Lower leg skin (tissue), 4 donors: Measurements from ENCODE around the gene FAM171A1. TPM values are rescaled to one million over a fixed set of nuclear protein-coding genes. Genes with fewer than 3 reads are reported as not detected.

Experiments used
- DNase-seq, 2 donors: peaks; one replicate each; pipeline ENCODE4 v3.0.0-alpha.2; 2019; ENCODE audit warnings: low spot score in 2 of 2
- H3K4me3 ChIP-seq: fragments of 200-600 bp; sonication (generic); 2 replicates; pipeline ENCODE4 v1.5.1; 2017; ENCODE audit warnings: mild to moderate bottlenecking, low read depth; ENCODE audit not compliant: poor library complexity, severe bottlenecking
- POLR2A ChIP-seq, 2 donors: fragments of 450-650 bp; IDR thresholded peaks; one replicate each; pipeline ENCODE4 v1.6.1; 2016 to 2017; ENCODE audit warnings: antibody characterized with exemption in 2 of 2, mild to moderate bottlenecking in 1 of 2, moderate library complexity in 1 of 2
- WGBS, 2 donors: methylation state at CpG; one replicate each; pipeline ENCODE4 v1.1.5; 2018; 5-methylcytosine and 5-hydroxymethylcytosine counted together
- intact Hi-C: fragments of 100-400 bp; cut with DNase I; formaldehyde crosslinking; loops from one replicate; pipeline ENCODE4 v1.15.0; 2023; ENCODE audit warnings: low total_unique reads
- total RNA-seq, 4 donors: library from RNA; depleted of rRNA; stranded (reverse); fragments of >200 nt; gene quantifications; one replicate each; pipeline ENCODE4 v1.1.0, GENCODE V29; 2016
- TF ChIP-seq, protein P1 (sequence below), 3 donors: fragments of 450-650 bp; IDR thresholded peaks; one replicate each; pipeline ENCODE4 v1.5.1; 2016; ENCODE audit warnings: antibody characterized with exemption in 3 of 3, mild to moderate bottlenecking in 3 of 3, moderate library complexity in 2 of 3

FAM171A1 gene
- total RNA-seq, 4 donors from 2014 or later: 2.7 to 5.4 (median 3.1) TPM

DNA sequence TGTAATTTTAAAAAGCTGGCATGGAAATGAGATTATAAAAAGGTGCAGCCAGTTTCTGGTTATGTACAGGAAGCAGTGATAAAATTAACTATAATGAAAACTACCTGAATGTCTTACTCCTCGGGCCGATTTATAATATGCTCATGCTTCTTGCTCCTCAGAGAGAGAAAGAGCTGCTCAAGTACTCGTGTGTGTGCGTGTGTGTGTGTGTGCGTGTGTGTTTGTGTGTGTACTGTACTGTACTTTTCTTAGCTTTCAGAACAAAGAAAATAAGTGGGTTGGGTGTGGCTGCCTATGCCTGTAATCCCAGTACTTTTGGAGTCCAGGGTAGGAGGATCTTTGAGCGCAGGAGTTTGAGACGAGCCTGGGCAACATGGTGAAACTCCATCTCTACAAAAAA is 106.0 kb downstream of the FAM171A1 start:
- 74 to 81% methylated on average over 7 of the region's 7 CpGs for WGBS, 2 donors

DNA sequence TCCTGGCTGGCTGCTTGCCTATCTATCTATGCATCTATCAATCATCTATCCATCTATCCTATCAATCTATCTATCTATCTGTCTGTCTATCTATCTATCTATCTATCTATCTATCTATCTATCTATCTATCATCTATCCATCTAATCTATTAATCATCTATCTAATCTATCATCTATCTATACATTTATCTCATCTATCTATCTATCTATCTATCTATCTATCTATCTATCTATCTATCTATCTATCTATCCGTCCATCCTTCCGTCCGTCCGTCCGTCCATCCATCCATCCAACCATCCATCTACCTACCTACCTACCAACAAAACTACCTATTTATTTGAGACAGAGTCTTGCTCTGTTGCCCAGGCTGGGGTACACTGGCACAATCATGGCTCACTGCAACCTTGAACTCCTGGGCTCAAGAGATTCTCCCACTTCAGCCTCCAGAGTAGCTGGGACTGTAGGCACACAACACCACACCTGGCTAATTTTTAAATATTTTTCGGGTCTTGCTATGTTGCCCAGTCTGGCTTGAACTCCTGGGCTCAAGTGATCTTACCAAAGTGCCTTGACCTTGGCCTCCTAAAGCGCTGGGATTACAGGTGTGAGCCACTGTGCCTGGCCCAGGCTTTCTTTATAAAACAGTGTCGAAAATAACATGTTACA is 107.3 kb downstream of the FAM171A1 start:
- WGBS, 2 donors: 87 to 93% methylated on average over 8 of the region's 8 CpGs
- H3K4me3 ChIP-seq: no peak overlapping the region
- no peak for DNase-seq
- intact Hi-C loops: no loop called here
- TF ChIP-seq, protein P1, sequence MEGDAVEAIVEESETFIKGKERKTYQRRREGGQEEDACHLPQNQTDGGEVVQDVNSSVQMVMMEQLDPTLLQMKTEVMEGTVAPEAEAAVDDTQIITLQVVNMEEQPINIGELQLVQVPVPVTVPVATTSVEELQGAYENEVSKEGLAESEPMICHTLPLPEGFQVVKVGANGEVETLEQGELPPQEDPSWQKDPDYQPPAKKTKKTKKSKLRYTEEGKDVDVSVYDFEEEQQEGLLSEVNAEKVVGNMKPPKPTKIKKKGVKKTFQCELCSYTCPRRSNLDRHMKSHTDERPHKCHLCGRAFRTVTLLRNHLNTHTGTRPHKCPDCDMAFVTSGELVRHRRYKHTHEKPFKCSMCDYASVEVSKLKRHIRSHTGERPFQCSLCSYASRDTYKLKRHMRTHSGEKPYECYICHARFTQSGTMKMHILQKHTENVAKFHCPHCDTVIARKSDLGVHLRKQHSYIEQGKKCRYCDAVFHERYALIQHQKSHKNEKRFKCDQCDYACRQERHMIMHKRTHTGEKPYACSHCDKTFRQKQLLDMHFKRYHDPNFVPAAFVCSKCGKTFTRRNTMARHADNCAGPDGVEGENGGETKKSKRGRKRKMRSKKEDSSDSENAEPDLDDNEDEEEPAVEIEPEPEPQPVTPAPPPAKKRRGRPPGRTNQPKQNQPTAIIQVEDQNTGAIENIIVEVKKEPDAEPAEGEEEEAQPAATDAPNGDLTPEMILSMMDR (IDR thresholded peaks at IDR 0.05): no peak
- TF ChIP-seq POLR2A (IDR thresholded peaks at IDR 0.05): no peak

More for the DNA sequence above, 106.0 kb downstream of the FAM171A1 start:
- no peak for TF ChIP-seq POLR2A (IDR thresholded peaks at IDR 0.05)
- TF ChIP-seq, protein P1 (IDR thresholded peaks at IDR 0.05): no peak
- intact Hi-C loops: no loop called here
- DNase-seq: no peak
- H3K4me3 ChIP-seq: no peak overlapping the region

DNA sequence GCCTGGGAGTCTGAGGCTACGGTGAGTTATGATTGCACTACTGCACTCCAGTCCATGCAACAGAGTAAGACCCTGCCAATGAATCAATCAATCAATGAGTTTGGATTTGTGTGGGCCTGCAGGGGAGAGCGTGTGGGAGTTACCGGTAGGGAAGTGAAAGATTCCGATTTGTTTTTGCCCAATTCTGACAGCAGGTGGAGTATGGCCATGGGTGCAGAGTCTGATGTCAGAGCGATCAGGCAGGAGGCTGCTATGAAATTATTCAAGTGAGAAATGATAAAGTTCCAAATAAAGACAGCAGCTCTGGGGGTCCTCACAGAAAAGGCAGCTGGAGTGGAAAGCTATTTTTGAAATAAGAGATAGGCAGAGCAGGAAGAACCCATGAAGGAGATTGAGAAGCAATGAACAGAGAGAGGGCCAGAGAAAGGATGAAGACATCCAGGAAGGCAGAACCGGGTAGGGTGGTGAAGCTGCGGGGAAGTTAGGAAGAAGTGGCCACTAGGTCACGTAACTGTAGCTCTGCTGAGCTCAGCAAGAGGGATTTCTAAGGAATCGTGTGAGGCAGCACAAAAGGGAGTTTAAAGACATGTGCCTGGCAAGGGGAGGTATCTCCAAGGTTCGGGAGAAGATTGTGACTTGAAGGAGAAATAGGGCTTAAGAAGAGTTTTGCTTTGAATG is 108.9 kb downstream of the FAM171A1 start:
- H3K4me3 ChIP-seq: no peak overlapping the region
- 55 to 59% methylated on average over 10 of the region's 10 CpGs for WGBS, 2 donors
- TF ChIP-seq, protein P1 (IDR thresholded peaks at IDR 0.05): no peak
- TF ChIP-seq POLR2A (IDR thresholded peaks at IDR 0.05): no peak
- intact Hi-C loops: no loop called here
- no peak for DNase-seq

DNA sequence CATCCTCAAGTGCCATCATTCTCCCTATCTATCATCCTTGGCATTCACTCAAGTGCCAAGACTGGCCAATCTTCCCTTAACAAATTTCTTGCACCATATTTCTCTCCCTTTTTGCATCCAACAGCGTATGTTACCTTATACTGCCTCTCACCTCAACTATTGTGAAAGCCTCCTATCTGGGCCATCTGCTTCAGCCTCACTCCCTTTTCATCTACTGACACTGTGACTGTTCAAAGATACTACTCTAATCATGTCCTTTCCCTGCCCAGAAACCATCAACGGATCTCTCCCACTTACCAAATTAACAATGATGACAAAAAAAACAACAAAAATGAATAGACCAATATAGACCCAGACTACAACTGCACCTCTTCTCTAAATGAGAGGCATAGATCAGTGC is 112.0 kb downstream of the FAM171A1 start:
- WGBS, 2 donors: 87 to 93% methylated on average over 2 of the region's 2 CpGs
- H3K4me3 ChIP-seq: no peak overlapping the region
- TF ChIP-seq, protein P1 (IDR thresholded peaks at IDR 0.05): no peak
- no peak for TF ChIP-seq POLR2A (IDR thresholded peaks at IDR 0.05)
- DNase-seq: no peak
- intact Hi-C loops: no loop called here

DNA sequence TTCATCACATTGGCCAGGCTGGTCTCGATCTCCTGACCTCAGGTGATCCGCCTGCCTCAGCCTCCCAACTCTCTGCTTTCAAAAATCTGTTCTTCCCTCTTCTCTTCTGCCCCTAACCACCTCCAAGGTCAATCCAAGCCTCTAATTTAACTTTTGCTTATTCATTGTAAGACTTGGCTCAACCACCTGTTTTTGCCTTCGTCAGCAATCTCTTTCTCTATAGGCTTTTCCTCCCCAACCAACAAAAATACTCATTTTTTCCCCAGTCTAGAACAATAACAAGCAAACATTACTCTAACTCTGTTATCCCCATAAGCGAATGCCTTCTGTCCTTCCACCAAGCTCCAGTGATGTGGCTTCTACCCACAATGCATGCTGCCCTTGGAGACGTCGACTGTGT is 112.8 kb downstream of the FAM171A1 start:
- 94 to 99% methylated on average over 6 of the region's 6 CpGs for WGBS, 2 donors

More for the DNA sequence above, 112.8 kb downstream of the FAM171A1 start:
- intact Hi-C loops: no loop called here
- DNase-seq: no peak
- H3K4me3 ChIP-seq: no peak overlapping the region
- TF ChIP-seq, protein P1 (IDR thresholded peaks at IDR 0.05): no peak
- no peak for TF ChIP-seq POLR2A (IDR thresholded peaks at IDR 0.05)
